HG02642 (cell line): Measurements from ENCODE around the gene HNRNPUL1.
"Not testable (repeated sequence)": the region's sequence is repeated elsewhere in the genome, so short reads cannot be mapped to it uniquely, and the experiment has no call there.

Experiments
- ATAC-seq: cut with Tn5 transposase; IDR thresholded peaks from one replicate; pipeline ENCODE4 v1.9.1; 2021; ENCODE audit warnings: mild to moderate bottlenecking; ENCODE audit not compliant: unreplicated experiment, poor library complexity

HNRNPUL1 gene

DNA sequence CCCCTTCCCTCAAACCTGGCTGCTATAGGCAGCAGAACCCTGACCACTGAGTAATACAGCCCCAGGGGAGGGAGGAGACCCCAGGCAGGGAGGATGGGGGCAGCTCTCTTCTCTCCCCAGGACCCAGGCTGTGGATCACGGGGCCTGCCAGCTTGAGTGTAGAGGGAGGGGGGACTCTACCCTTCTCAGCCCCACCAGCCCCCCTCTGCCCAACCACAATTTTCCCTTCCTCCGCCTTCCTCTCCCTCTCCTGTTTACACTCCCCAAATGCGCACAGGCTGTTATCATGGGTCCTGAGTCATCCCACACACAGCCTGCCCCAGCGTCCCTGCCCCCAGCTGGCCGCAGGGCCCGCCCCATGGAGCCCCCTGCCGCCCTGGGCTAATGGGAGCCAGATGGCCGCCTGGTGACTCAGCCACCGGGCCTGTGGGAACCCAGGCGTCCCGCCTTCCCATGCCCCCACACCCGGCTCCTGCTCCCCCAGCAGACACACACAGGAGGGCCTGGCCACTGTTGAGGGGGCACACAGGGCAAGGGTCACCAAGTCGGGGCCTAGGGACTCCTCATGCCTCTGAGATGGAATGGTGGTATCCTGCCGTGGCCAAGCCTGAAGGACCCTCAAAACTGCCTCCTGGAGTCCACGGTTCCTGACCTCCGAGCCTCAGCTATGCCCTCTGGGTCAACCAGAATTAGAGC lies 59.4 kb downstream of the HNRNPUL1 start:
- ATAC-seq: no peak

DNA sequence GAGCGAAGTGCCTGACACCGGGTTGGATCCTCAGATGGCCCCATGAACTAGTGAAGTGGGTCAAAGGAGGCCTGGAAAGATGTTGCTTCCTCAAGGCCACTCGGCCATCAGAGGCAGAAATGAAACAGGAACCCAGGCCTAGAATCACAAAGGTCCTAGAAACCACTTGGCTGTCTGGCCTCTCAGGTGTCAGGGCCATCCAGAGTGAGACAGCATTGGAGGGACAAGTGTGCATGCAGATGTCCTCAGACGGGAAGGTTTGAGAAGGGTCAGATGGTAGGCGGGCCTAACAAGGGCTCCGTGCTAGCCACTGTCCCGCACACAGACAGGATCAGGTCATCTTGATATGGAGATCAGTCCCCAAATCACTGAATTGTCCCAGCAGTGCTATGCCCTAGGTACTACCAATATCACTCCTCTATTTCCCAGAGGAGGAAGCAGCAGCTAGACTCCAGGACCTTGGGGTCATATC lies 60.1 kb downstream of the HNRNPUL1 start:
- ATAC-seq: no peak

DNA sequence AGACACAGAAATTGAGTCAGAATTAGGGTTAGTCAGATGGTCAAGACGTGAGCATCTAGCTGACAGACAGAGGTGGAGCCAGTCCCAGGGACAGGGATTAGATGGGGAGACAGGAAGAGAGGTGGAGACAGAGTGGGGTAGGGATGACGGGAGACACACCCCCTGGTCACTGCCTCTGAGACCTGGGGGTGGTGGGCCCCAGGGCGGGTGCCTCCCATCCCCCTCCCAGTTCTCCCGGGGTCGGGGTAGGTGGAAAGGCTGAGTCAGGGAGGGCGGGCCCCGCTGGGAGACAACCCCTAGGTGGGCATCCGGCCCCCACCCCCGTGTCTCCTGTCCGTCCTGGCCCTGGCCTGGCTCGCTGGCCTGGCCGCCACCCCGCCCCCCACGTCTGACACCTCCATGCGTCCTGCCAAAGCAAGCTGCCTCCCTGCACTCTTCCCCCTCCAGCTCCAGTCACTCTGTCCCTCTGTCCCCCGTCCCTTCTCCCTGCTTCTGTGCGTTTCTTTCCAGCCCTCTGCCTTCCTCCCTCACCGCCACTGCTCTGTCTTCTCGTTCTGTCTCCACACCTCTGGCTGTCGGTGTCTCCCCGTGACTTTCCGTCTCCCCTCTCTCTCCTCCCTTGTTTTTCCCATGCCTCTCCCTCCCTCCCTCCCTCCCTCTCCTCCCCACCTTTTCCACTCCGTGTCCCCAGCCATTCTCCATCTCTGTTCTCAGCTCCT lies 60.9 kb downstream of the HNRNPUL1 start:
- no peak for ATAC-seq

DNA sequence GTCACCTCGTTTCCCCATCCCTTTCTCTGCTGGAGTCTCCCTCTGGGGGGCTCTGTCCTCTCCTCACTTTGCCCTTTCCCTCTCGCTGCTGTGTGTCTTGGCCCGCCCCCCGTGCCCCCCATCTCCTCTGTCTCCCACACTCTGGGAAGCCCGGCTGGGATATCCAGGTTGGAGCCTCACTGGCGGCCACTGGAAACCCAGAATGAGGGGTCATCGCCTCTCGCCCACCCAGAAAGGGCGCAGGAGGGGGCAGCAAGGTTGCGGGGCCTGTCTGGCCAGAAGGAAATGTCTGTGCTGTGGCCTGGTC lies 61.4 kb downstream of the HNRNPUL1 start:
- no peak for ATAC-seq

DNA sequence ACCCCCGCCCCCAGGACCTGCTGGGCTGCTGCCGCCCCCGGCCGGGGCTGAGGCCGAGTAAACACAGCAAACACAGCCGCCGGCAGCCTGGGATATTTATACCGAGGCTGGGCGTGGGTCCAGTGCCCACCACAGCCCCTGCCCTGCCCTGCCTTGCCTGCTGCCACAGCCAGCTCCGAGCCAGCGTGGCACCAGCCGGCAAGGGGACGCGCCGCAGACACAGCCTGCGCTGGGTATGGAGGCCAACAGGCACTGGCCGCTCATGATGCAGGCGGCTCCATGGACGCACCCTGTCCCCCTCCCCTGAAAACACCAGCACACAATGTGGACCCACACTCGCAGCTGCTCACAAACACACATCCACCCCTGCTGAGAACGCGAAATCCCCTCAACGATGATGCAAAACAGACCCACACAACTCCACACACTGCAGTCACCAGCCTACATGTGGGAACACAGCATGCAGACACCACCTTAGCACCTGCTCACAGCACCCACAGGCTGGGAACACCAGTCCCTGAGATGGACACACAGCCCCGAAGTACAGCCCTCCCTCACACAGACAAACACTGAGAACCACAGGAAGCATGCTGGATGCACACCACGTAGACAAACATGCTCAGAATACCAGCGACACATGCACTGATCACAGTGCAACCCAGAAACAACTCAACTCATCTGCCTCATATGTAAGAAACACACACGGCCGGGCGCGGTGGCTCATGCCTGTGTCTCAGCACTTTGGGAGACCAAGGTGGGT lies 62.0 kb downstream of the HNRNPUL1 start:
- no peak for ATAC-seq

DNA sequence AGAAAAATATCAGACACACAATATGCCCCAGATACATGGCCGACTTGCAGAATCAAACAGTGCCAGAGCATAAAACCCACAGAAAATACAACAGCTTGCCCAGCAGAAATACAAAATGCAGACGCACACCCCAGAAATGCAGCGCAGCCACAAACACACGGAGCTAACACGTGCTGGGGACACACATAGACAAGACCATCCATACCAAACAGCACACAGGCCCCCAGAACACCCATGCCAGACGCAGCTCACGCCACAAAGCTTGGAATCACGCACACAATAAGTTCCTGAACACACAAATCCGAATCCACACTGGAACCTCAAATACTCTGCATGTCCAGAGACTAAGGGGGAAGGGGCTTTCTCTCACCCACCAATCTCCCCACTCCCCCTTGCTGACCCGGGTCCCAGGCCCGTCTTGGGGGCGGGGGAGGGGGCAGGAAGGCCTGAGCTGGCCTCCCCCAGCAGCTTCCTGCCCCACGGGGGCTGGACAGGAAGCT lies 63.0 kb downstream of the HNRNPUL1 start:
- ATAC-seq: no peak

DNA sequence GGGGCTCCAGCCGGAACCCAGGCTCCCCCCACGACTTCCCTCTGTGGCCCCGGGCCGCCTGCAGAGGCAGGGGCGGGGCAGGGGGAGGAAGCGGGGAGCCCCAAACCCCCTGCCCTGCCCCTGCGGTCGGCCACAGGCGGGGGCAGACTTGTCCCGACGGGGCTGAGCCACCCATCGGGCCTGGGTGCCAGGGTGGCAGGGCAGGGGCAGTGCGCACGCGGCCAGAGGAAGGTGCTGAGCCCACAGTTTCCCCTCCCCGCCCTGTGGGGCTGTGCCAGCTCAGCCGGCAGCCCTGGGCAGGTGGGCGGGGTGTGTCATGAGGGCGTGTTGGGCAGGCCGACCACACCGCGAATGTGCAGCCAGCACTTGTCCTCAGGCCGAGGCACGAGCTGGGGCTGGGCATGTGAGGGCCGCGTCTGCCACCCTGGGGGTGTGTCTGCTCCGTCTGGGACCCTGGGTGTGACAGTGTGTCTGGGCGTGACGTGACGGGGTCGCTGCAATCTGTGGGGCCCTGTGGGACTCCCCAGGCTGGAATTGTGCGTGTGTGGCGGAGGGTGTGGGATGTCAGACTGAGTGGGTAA lies 63.5 kb downstream of the HNRNPUL1 start:
- peak; percentile 62 for ATAC-seq

DNA sequence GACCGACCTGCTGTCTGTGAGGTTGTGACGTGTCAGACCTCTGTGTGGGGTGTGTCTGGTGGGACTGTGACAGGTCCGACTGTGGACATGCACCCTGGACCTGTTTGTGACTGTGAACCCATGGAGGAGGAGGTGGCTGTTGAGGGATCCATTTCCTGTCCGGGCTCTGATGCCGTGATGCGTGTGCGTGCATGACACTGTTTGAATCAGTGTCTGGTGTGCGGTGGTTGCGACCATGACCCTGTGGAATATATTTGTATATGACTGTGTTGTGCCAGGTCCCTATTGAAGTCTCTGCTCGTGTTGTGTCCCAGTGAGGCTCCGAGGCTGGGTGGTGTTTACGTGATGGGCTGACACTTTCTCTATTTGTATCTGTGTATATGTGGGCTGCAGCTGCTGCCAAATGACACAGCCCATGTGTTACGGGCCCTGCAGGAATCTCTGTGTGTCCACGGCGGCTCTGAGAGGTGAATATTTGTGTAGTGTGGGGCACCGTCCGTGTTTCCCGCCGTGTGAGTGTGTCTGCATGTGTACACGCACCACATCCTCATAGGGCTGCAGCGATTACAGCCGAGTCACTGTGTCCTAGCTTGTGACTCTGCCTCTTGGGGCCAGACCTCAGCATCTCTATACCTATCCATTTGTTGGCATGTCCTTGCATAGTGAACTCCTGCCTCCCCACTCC lies 64.1 kb downstream of the HNRNPUL1 start:
- peak; percentile 8 for ATAC-seq

DNA sequence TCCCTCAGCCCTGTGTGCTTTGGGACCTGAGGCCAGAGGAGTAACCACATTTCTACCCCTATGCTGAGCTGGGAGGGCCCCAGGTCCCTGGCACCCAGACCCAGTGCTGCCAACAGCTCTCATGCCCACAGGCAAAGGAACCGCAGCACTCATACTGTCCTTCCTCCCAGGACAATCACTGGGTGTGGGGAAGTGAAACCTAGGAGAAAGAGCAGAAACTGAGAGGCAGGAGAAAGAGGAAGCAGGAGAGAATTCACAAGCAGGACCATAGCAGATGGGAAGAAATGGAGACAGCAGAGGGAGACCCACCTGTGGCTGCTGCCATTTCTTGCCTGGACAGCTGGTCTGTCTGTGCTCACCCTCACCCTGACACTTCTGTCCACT lies 64.7 kb downstream of the HNRNPUL1 start:
- peak; percentile 0 for ATAC-seq

DNA sequence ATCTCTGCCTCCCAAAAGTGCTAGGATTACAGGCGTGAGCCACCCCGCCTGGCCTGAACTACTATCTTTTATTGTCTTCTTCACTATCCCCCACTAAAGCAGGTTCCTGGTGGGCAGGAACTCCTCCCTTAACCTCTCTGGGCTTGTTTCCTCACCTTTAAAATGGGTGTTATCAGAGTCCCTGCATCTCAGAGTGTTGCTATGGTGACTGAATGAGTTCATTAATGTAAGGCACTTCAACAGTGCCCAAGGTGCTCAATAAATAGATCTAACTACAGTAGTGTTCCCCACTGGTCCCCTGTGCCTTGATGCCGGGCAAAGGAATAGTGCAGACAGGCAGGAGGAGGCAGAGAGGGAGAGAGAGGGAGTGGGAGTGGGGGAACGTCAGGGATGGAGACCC lies 66.3 kb downstream of the HNRNPUL1 start:
- ATAC-seq: no peak

DNA sequence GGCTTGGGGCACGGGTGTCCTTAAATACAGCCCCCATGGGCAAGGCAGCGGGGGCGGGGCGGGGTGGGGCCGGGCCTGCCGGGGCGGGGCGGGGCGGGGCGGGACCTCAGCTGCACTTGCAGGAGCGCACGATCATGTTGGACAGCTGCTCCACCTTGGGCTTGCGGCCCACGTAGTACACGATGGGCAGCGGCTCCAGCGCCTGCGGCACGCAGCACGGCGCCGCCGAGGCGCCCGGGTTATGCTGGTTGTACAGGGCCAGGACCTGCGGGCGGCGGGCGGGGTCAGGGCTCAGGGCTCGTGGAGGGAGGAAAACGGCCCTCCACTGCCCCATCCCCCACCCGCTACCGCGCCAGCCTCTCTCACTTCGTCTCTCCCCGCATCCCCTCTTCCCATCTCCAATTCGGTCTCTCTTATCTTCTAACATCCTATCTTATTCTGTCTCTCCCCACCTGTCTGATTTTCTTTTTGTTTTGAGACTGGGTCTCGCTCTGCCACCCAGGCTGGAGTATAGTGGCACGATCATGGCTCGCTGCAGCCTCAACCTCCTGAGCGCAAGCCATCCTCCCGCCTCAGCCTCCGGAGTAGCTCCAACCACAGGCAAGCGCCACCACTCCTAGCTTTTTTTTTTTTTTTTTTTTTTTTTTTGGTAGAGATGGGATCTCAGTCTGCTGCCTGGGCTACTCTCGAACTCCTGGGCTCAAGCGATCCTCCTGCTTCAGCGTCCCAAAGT lies 66.9 kb downstream of the HNRNPUL1 start:
- ATAC-seq: no peak

DNA sequence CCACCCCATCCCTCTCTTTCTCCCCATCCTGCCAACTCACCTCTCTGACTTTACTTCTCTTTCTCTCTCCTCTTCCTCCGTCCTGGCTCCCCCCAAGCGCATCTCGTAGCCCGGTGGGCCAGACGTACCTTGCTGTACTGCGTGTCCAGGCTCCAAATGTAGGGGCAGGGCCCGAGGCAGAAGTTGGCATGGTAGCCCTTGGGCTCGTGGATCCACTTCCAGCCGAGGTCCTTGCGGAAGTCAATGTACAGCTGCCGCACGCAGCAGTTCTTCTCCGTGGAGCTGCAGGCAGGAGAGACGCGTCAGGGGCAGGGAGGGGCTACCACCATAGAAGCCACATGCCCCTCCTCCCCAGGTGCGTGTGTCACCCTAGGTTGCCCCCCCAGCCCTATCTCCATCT lies 67.8 kb downstream of the HNRNPUL1 start:
- ATAC-seq: no peak

DNA sequence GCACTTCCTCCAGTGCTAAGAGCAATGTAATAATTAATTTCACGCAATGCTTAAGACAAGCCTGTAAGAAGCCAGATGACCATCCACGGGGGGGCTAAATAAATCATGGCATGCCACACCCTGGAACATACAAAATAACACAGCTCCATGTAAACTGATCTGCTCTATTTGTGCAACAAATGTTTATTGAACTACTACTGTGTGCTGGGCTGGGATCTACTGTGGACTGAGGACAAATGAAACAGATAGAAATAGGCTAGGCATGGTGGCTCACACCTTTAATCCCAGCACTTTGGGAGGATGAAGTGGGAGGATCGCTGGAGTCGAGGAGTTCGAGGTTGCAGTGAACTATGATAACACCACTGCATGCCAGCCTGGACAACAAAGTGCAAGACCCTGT lies 68.3 kb downstream of the HNRNPUL1 start:
- ATAC-seq: no peak

DNA sequence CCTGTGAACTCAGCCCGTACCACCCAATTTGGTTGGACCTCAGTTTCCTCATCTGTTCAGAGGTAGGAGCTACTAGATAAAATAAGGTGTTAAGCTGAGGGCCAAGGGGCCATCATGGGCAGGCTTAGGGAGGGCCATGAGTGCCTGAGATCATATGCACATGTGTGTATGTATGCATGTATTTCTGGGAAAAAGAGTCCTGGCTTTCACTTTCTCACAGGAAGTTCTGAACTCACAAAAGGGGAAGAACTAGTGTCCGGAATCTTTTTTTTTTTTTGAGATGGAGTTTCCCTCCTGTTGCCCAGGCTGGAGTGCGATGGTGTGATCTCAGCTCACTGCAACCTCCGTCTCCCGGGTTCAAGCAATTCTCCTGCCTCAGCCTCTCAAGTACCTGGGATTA lies 70.6 kb downstream of the HNRNPUL1 start:
- ATAC-seq: no peak

DNA sequence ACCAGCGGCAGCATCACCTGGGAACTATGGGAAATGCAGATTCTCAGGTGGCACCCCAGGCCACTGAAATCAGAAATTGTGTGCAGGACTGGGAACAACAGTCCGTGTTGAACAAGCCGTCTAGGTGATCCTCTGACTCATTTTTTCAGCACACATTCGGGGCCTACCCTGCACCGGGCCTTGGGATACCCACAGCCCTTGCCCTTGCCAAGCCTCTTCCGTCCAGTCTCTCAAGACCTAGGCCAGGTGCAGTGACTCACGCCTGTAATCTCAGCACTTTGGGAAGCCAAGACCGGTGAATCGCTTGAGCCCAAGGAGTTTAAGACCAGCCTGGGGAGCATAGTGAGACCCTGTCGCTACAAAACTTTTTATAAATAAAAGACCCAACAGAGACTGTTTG lies 71.3 kb downstream of the HNRNPUL1 start:
- ATAC-seq: no peak

DNA sequence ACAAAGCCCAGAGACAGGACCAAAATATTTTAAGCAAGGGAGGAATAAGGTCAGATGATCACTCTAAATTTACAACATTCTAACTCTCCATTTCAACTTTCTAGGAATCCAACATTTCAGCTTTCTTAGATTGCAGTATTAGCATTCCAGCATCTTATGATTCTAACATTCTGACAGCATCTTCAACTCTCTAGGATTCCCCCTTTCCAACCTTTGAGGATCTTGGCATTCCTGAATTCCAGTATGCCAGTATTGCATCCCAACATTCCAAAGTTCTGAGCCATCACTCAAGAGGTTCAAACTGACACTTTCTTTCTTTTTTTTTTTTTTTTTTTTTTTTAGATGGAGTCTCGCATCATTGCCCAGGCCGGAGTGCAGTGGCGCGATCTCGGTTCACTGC lies 75.8 kb downstream of the HNRNPUL1 start:
- no peak for ATAC-seq

DNA sequence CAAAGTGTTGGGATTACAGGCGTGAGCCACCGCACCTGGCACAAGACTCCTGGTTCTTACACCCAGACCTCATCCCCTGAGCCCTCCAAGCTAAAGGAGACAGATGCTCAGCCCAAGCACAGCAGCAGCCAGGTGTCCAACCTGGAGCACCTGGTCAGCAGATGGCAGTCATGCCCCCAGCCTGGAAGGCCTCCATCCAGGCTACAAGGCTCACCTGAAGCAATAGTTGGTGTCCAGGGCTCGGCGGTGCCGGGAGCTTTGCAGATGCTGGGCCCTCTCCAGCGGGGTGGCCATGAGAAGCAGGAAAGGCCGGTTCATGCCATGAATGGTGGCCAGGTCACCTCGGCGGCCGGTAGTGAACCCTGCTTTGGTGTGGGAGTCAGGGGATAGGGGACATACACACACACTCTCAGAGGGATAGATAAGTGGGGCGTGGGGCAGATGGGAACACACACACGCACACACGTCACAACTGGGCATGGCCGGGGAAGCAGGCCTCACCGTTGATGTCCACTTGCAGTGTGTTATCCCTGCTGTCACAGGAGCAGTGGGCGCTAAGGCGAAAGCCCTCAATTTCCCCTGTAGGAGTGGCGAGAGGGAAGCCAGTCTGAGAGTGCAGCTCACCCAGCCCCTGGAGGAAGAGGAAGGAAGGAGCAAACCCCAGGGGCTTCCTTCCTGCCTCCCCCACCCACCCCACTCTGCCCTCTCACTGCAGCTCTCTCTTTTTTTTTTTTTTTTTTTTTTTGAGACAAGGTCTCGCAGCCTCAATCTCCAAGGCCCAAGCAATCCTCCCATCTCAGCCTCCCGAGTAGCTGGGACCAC lies 77.7 kb downstream of the HNRNPUL1 start:
- no peak for ATAC-seq

DNA sequence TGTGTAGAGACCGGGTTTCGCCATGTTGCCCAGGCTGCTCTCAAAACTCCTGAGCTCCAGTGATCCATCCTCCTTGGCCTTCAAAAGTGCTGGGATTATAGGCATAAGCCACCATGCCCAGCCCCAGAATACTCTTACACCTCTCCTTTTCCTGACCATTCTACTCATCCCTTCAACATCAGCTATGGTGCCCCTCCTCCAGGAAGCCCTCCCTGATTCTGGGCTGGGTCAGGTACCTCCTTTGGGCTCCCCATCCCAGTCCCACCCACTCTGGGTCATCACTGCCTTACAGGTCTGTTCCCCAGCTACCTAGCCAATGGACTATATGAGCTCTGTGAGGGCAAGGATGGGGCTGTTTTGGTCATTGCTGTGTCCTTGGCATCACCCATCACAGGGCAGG lies 80.0 kb downstream of the HNRNPUL1 start:
- no peak for ATAC-seq

DNA sequence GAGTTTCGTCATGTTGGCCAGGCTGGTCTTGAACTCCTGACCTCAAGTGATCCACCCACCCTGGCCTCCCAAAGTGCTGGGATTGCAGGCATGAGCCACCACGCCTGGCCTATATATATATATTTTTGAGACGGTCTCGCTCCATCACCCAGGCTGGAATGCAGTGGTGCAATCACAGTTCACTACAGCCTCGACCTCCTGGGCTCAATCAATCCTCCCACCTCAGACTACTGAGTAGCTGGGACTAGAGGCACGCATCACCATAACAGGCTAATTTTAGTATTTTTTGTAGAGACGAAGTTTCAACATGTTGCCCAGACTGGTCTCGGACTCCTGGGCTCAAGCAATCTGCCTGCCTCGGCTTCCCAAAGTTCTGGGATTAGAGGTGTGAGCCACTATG lies 82.7 kb downstream of the HNRNPUL1 start:
- not testable (repeated sequence) for ATAC-seq
